HEK293 (cell line): ENCODE data around the gene DNER.

ENCODE experiments used
- CTCF ChIA-PET: fragments of 350-600 bp; formaldehyde crosslinking; extraction: SDS; loops from one replicate; lab custom pipeline; 2021; ENCODE audit warnings: antibody characterized with exemption; lab: Yijun Ruan, JAX
- POLR2A ChIA-PET: fragments of 300-600 bp; formaldehyde crosslinking; extraction: SDS; loops from one replicate; lab custom pipeline; 2020; ENCODE audit warnings: antibody characterized with exemption, inconsistent platforms; lab: Yijun Ruan, JAX
- H3K27ac ChIP-seq: fragments of 200-500 bp; sonication (Bioruptor generic); 2 replicates; pipeline ENCODE4 v1.5.1; 2014; ENCODE audit warnings: low read depth, low read length, control low read depth, inconsistent platforms; ENCODE audit errors: extremely low read depth
- H3K36me3 ChIP-seq, 2 experiments: fragments of 200-500 bp in 1 of 2; sonication (Bioruptor generic) in 1 of 2; 1 replicate in 1 of 2; 2 replicates in 1 of 2; pipeline ENCODE4 v1.5.1; 2014 to 2017; ENCODE audit warnings: inconsistent platforms in 2 of 2, low read length in 2 of 2; ENCODE audit not compliant: control insufficient read depth in 2 of 2, insufficient read depth in 1 of 2
- H3K4me1 ChIP-seq: fragments of 200-500 bp; sonication (Bioruptor generic); 2 replicates; pipeline ENCODE4 v1.5.1; 2014; ENCODE audit warnings: mild to moderate bottlenecking, low read length, inconsistent platforms; ENCODE audit not compliant: control insufficient read depth, insufficient read depth
- H3K4me3 ChIP-seq: 2 replicates; pipeline ENCODE4 v1.5.1; 2011; ENCODE audit warnings: low read depth, mild to moderate bottlenecking, control low read depth, low read length, moderate library complexity
- H3K9me3 ChIP-seq: fragments of 200-500 bp; sonication (Bioruptor generic); 2 replicates; pipeline ENCODE4 v1.5.1; 2014; ENCODE audit warnings: low read depth, low read length, inconsistent platforms; ENCODE audit not compliant: control insufficient read depth, insufficient read depth
- AEBP2 ChIP-seq: fragments of 450-650 bp; formaldehyde crosslinking; IDR thresholded peaks from 2 replicates; pipeline ENCODE4 v1.5.1; 2016; ENCODE audit warnings: missing biosample characterization, missing genetic modification characterization, borderline replicate concordance
- KLF16 ChIP-seq: fragments of 450-650 bp; formaldehyde crosslinking; IDR thresholded peaks from 2 replicates; pipeline ENCODE4 v1.5.1; 2017; ENCODE audit warnings: missing biosample characterization, missing genetic modification characterization
- OVOL3 ChIP-seq: fragments of 450-650 bp; formaldehyde crosslinking; IDR thresholded peaks from 2 replicates; pipeline ENCODE4 v1.5.1; 2016; ENCODE audit warnings: missing biosample characterization, missing genetic modification characterization
- PRDM6 ChIP-seq: fragments of 450-650 bp; formaldehyde crosslinking; IDR thresholded peaks from 2 replicates; pipeline ENCODE4 v1.5.1; 2017; ENCODE audit warnings: missing biosample characterization, missing genetic modification characterization
- SETDB1 ChIP-seq: IDR thresholded peaks from one replicate; pipeline ENCODE4 v1.6.1; 2017; ENCODE audit warnings: mild to moderate bottlenecking, low read length, moderate library complexity, mixed read lengths; ENCODE audit not compliant: insufficient read length
- WT1 ChIP-seq: fragments of 450-650 bp; formaldehyde crosslinking; IDR thresholded peaks from 2 replicates; pipeline ENCODE4 v1.5.1; 2016; ENCODE audit warnings: missing biosample characterization, missing genetic modification characterization
- ZBTB21 ChIP-seq: fragments of 450-650 bp; formaldehyde crosslinking; IDR thresholded peaks from 2 replicates; pipeline ENCODE4 v1.5.1; 2017; ENCODE audit warnings: missing biosample characterization, missing genetic modification characterization
- ZBTB49 ChIP-seq: fragments of 450-650 bp; formaldehyde crosslinking; IDR thresholded peaks from 2 replicates; pipeline ENCODE4 v1.5.1; 2016; ENCODE audit warnings: missing biosample characterization, missing genetic modification characterization, low read depth
- ZNF26 ChIP-seq: fragments of 450-650 bp; formaldehyde crosslinking; IDR thresholded peaks from 2 replicates; pipeline ENCODE4 v1.5.1; 2016; ENCODE audit warnings: missing biosample characterization, missing genetic modification characterization
- ZNF341 ChIP-seq: fragments of 450-650 bp; formaldehyde crosslinking; IDR thresholded peaks from 2 replicates; pipeline ENCODE4; 2016; ENCODE audit warnings: low read depth, missing biosample characterization, missing genetic modification characterization
- ZNF404 ChIP-seq: fragments of 450-650 bp; formaldehyde crosslinking; IDR thresholded peaks from 2 replicates; pipeline ENCODE4 v1.5.1; 2017; ENCODE audit warnings: missing biosample characterization, missing genetic modification characterization
- ZNF658 ChIP-seq: fragments of 450-650 bp; formaldehyde crosslinking; IDR thresholded peaks from 2 replicates; pipeline ENCODE4; 2016; ENCODE audit warnings: missing biosample characterization, missing genetic modification characterization
- ZNF664 ChIP-seq: fragments of 450-650 bp; formaldehyde crosslinking; IDR thresholded peaks from 2 replicates; pipeline ENCODE4 v1.5.1; 2016; ENCODE audit warnings: missing biosample characterization, missing genetic modification characterization
- ZNF701 ChIP-seq: fragments of 450-650 bp; formaldehyde crosslinking; IDR thresholded peaks from 2 replicates; pipeline ENCODE4 v1.5.1; 2016; ENCODE audit warnings: missing biosample characterization, missing genetic modification characterization
- ZNF776 ChIP-seq: fragments of 450-650 bp; formaldehyde crosslinking; IDR thresholded peaks from 2 replicates; pipeline ENCODE4 v1.5.0; 2017; ENCODE audit warnings: missing biosample characterization, missing genetic modification characterization, borderline replicate concordance
- ZSCAN18 ChIP-seq: fragments of 450-650 bp; formaldehyde crosslinking; IDR thresholded peaks from 2 replicates; pipeline ENCODE4 v1.5.1; 2016; ENCODE audit warnings: missing biosample characterization, missing genetic modification characterization

Gene DNER

GRCh38 chr2:229401171-229401865 is 313.0 kb downstream of the DNER start:
- TF ChIP-seq ZNF776 (tag by site-specific recombination) = no peak
- TF ChIP-seq WT1 = no peak
- TF ChIP-seq ZNF658 (tag by site-specific recombination) = no peak
- TF ChIP-seq ZBTB21 (tag by site-specific recombination) = no peak
- no peak for TF ChIP-seq ZNF341
- no peak for TF ChIP-seq KLF16
- no peak for TF ChIP-seq OVOL3 (tag by site-specific recombination)
- TF ChIP-seq AEBP2 = no peak
- no peak for TF ChIP-seq ZNF404
- no peak for TF ChIP-seq ZBTB49 (tag by site-specific recombination)
- no peak for TF ChIP-seq PRDM6 (tag by site-specific recombination)
- no peak for TF ChIP-seq ZNF701 (tag by site-specific recombination)
- TF ChIP-seq ZSCAN18 = no peak
- TF ChIP-seq ZNF664 (tag by site-specific recombination) = no peak
- no peak for TF ChIP-seq SETDB1
- TF ChIP-seq, all 188 proteins: peak for 0
- ChIA-PET CTCF (no interaction called here), POLR2A (no interaction called here)
- no peak overlapping the region for H3K27ac ChIP-seq
- H3K4me1 ChIP-seq = no peaks in the 10 kb centered on the region
- no peak overlapping the region for H3K4me3 ChIP-seq
- H3K9me3 ChIP-seq = no peaks in the 10 kb centered on the region; the same call in 1 of the 2 replicates
- no peaks in the 10 kb centered on the region for H3K36me3 ChIP-seq

- TF ChIP-seq ZNF26 (tag by site-specific recombination) = no peak
- TF ChIP-seq, all 188 proteins: peak for 0
- Histone ChIP-seq H3K9me3 (no peaks in the 10 kb centered on the region; the same call in 1 of the 2 replicates), H3K4me1 (no peaks in the 10 kb centered on the region), H3K4me3 (no peak overlapping the region), H3K27ac (no peak overlapping the region), H3K36me3 (no peaks in the 10 kb centered on the region)
- ChIA-PET POLR2A (no interaction called here), CTCF (no interaction called here)
Measured at GRCh38 chr2:229393926-229394325, 320.4 kb downstream of the DNER start.
